Erythroblast (primary cell): ENCODE results near the gene BMPR2.
"Not testable (repeated sequence)": the region's sequence is repeated elsewhere in the genome, so short reads cannot be mapped to it uniquely, and the experiment has no call there.

Experiments used
- DNase-seq, 2 experiments: peaks; one replicate each; lab custom pipeline; 2025; lab: John Stamatoyannopoulos, UW
- GATA1 ChIP-seq: IDR thresholded peaks from 2 replicates; pipeline ENCODE4 v1.6.1; 2011; ENCODE audit warnings: low read depth, mild to moderate bottlenecking, control low read depth, low read length, moderate library complexity
- POLR2A ChIP-seq: IDR thresholded peaks from 2 replicates; pipeline ENCODE4 v1.6.1; 2011; ENCODE audit warnings: mild to moderate bottlenecking, low read length

BMPR2 gene

DNA sequence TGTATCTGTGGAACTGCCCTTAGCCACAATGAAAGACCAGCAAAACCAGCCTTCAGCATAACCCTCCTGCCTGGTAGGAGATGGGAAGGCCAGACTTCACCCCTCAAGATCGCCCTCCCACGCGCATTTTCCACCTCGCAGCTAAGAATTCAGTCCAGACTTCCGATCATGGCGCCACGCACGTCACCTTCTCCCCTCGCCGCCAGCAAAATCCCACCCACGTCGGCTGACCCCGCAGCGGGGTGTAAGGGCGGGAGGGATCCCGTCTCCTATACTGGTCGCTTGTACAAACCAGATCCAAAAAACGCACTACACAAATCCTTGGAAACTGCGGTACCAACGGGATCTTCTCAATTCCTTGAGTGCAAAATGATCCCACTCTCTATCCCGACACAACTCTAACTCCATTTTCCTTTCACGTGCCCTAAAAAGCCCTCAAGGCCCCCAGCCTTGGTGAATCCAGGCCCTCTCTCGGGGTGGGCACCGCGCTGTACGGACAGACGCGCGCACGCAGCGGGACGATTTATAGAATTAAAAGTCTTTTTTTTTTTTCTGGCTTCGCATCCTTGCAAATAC lies 1.0 kb upstream of the BMPR2 start:
- DNase-seq: peak; percentile 42 to 58
- no peak for TF ChIP-seq POLR2A
- no peak for TF ChIP-seq GATA1

DNA sequence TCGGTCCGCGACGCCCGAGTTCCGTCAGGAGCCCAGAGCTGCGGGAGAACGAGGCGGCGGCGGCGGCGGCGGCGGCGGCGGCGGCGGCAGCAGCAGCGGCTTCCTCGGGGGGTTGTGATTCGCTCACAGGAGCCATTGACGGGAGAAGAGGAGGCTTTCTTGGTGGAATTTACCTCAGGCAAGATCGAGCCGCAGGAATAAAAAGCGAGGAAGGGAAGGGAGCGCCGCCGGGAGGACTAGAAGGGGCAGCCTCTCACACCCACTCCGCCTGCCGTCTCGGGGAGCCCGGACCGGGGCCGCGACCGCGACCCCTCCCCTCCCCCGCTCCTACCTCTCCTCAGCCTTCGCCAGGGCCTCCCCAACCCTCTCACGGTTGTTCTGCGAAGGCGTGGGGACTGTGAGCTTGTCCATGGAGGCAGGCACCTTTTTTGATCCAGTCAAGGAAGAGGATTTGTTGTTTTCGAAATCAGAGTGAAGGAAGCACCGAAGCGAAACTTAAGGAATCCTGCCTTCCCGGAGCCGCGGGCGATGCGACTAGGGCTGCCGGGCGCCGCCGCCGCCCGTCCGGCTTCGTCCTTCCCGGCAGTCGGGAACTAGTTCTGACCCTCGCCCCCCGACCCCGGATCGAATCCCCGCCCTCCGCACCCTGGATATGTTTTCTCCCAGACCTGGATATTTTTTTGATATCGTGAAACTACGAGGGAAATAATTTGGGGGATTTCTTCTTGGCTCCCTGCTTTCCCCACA lies 506 bp downstream of the BMPR2 start:
- DNase-seq: peak; percentile 57 to 70

DNA sequence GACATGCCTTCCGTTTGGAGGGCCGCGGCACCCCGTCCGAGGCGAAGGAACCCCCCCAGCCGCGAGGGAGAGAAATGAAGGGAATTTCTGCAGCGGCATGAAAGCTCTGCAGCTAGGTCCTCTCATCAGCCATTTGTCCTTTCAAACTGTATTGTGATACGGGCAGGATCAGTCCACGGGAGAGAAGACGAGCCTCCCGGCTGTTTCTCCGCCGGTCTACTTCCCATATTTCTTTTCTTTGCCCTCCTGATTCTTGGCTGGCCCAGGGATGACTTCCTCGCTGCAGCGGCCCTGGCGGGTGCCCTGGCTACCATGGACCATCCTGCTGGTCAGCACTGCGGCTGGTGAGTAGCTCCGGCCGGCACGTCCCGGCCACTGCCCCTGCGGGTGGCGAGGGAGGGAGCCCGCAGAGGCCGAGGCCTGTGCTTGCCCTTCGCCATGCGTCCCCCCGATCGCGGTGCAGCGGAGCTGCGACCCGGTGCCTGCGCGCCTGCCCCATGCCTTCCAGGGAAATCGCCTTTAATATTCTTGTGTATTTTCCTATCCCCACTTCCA lies 1.2 kb downstream of the BMPR2 start:
- peak; percentile 55 to 63 for DNase-seq
- TF ChIP-seq GATA1 (no peak), POLR2A (peak; percentile 13)

More for the DNA sequence above, 506 bp downstream of the BMPR2 start:
- TF ChIP-seq POLR2A (no peak), GATA1 (no peak)

DNA sequence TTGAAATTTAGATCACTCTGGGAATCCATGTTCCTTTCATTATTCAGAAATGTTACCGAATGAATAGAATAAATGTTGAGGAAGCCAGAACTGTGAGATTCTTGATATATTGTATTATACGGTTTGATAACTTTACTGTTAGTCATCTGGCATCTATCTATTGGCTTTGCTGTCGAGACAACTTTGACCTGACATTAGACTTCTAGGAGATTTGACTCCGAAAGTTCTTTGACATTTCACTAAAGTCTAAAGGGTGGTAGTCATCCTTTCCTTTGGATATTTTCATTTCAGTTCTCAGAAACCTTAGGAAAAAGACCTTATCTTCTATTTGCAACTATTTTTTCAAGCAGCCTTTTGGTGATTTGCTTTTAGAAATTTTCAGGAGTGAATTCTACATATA lies 1.9 kb downstream of the BMPR2 start:
- peak in 1 of 2 experiments; percentile 31 for DNase-seq

DNA sequence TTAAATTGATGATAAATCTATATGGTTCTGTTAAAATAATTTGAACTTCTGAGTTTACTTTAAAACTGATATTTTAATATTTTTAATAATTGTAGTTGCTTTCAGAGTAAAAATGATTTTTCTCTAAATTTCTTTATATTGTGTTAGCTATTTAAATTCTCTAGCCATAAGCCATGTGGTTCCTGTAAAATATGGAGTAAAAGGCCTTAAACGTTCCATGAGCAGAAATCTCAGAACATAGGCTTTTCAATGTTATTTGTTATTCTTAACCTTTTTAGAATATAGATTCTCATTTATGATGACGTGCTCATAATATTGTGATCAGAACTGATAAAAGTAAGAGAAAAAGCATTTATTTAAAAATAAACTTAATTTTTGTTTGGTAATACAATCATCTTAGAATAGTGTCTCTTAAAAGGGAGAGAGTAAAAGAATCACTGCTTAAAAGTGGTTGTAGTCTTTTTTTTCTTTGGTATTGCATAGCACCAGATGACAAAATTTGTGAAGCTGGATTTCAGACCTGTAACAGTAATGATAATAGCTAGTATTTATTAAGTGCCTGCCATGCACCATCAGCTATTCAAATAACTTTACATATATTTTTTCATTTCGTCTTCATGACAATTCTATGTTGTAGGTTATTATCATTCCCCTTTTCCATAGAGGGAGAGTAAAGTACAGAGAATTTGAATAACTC lies 2.7 kb downstream of the BMPR2 start:
- DNase-seq: peak in 1 of 2 experiments; percentile 39
- TF ChIP-seq GATA1 (no peak), POLR2A (no peak)

More for the DNA sequence above, 1.9 kb downstream of the BMPR2 start:
- TF ChIP-seq GATA1 (no peak), POLR2A (no peak)

DNA sequence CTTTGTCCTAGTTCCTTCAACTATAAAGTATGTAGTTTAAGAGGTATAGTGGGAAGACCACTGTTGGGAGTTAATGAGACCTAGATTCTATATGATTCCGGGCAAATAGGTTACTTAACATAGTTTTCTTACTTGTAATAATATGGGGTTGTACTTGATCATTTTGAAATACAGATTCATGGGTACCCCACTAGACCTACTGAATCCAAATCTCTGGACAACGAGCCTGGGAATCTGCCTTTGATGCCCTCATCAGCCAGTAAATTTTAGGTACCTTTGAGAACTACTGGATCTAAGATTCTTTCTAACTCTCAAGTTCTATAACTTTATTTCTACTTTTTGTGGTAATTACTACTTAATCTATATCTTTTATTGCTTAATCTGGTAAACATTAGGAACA lies 6.6 kb downstream of the BMPR2 start:
- DNase-seq: peak; percentile 11
- TF ChIP-seq GATA1 (no peak), POLR2A (no peak)

DNA sequence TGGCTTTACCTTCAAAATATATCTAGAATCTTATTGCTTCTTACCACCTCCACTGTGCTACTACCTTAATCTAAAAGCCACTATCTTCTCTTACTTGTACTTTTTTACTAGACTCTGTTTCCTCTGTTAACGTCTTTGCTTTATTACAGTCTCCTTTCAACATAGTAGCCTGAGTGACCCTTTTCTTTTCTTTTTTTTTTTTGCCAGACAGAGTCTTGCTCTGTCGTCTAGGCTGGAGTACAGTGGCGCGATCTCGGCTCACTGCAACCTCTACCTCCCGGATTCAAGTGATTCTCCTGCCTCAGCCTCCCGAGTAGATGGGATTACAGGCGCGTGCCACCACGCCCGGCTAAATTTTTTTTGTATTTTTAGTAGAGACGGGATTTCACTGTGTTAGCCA lies 10.4 kb downstream of the BMPR2 start:
- DNase-seq: not testable (repeated sequence)

DNA sequence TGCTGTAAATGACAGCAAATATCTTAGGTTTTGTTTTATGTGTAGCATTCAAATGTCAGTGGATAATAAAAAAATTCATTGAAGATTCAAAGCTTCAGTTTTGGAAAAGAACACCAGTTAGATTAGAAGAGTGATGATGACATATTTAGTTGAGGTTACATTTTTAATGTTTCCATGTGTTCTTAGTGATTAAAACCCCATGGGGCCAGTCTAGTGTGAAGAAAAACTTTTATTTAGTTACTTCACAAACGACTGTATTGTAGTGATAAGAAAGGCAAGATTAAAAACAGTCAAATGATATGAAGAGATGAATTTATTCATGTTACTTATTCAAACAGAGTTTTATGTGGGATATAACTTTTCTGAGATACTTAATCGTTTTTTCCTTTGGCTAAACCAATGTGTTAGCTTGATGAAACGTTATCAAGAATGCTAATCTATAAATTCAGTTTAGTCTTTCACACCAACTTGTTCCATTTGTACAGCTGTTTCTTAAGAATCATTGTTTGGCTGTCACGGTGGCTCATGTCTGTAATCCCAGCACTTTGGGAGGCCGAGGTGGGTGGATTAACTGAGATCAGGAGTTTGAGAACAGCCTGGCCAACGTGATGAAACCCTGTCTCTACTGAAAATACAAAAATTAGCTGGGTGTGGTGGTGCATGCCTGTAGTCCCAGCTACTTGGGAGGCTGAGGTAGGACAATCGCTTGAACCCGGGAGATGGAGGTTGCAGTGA lies 11.6 kb downstream of the BMPR2 start:
- no peak for TF ChIP-seq GATA1
- TF ChIP-seq POLR2A: no peak
- DNase-seq: peak; percentile 69 to 83

DNA sequence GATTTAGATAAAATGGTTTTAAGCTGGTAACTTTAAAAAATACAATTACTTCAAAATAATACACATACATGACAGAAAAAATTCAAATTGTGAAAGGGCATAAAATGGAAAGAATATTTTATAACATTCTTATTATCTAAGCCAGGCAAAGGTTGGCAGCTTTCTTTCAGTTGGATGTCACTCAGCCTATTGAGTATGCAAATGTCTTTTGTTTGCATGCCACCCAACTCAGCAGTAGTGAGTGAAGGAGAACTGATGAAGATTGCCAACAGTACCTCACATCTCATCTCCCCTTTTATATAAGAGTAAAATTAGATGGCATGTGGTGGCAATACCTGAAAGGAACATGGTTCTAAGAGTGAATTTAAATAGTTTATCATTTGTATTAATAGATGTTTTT lies 24.8 kb downstream of the BMPR2 start:
- no peak for TF ChIP-seq POLR2A
- no peak for TF ChIP-seq GATA1
- no peak for DNase-seq

DNA sequence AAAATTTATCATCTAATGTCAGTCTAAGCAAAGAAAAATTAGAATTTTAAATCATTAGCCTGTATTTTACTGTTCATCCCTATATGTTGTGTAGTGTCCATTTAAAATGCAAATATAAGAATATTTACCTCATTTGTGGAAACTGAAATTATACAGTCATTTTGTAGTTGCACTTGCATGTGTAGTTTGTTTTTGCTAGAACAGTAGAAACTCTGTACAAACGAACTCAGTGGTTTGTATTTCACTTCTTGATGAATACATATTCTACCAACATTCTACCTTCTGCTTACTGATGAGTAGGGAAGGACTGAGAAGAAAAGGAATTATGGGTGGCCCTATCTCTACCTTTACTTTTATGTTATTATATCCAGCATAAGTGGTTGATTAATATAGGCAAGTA lies 29.7 kb downstream of the BMPR2 start:
- DNase-seq: no peak
- TF ChIP-seq POLR2A (no peak), GATA1 (no peak)

DNA sequence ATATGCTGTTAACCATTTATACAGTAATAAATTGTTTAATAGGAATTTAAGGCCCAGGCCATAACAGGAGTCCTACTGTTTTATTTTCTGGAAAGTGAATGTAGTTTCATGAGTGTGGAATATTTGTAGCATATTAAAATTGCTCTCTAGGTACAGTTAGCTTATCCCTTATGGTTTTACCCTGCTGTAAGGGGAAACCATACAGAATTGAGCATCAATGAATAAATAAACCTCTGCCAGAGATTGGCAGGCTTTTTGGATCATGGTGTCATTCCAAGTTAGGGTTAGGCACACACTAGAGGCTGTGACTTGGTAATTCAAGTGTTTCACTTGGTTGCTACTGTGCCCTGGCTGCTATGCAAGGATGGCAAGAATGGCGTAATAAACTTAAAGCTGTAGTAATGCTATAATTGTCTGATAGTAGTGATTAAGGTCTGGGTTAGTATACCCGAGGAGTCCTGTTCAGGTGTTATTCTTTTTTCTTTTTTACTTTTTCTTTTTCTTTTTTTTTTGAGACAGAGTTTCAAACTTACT lies 30.4 kb downstream of the BMPR2 start:
- no peak for DNase-seq
- no peak for TF ChIP-seq POLR2A
- no peak for TF ChIP-seq GATA1

DNA sequence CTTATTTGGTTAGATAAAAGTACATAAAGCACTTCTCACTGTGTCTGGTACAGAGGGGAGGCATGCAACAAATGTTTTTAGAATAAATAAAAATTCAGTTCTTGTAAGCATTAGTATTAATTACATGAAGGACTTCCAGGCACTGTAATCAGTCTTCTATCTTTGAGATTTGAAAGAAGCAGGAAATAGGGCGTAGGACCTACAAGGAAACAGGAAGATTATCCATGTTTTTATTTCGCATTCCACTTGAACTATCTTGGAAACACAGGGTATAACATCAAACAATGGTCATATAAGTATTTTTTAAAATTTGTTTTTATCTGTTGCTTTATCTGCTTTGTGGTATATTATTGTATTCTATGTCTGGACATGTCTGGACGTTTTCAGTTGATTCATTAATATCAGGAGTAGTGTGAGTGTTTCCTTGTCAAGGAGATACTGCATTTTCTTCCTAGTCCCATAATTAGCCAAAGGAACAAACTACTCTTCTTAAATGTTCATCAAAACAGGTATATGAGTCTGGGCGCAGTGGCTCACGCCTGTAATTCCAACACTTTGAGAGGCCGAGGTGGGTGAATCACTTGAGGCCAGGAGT lies 32.5 kb downstream of the BMPR2 start:
- DNase-seq: no peak
- TF ChIP-seq POLR2A (no peak), GATA1 (no peak)

DNA sequence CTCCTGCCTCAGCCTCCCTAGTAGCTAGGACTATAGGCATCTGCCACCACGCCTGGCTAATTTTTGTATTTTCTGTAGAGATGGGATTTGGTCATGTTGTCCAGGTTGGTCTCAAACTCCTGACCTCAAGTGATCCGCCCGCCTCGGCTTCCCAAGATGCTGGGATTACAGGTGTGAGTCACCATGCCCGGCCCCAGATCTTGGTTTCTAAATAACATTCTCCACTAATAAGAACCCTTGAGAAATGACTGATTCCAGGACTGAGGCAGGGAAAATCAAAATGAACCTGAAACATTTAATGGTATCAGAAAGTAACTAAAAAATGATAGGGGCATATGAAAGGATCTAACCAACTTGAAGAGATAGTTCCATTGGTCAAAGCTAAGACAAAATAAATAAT lies 34.0 kb downstream of the BMPR2 start:
- no peak for DNase-seq
- TF ChIP-seq POLR2A (no peak), GATA1 (no peak)
